ENCODE results near the gene CYP46A1. TPM values are rescaled to one million over a fixed set of nuclear protein-coding genes. Genes with fewer than 3 reads are reported as not detected.
"Not testable (repeated sequence)": the region's sequence is repeated elsewhere in the genome, so short reads cannot be mapped to it uniquely, and the experiment has no call there.

The CYP46A1 gene
- under 1 TPM in 1 of 2 donors, not detected in 1; 0.11 TPM for total RNA-seq

DNA sequence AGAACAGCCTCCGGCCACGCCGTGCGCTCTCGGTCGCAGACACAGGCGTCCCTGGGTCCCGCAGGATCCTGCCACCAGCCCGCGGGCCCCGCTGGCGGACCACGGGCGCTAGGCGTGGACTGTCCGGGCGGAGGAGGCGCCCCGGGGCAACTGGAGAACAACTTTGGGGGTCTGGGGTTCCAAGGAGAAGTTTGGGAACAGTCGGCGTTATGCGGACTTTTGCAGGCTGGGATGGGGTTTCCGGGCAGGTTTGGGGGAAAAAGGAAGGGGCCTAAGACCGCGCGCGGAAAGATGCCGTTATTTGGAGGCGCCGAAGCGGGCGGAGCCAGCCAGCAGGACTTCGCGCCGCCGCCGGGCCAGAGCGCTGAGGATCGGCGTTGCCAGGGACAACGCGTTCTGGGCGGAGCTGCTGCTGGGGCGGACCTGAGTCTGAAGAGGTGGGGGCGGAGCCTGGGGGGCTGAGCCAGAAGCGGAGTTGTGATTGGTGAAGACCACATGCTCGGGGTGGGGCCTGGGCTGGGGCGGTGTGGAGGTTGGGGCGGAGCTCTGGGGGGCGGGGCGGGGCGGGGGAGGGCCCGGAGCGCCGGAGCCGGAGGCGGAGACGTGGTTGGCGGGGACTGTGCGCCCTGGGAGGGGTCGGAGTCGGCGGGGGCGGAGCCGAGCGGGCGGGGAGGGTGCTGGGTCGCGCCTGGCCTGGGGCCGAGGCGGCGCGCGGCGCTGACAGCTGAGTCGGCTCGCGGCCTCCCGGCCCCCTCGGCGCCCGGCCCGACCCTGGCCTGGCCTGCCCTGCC, at the start of gene CYP46A1:
CYP46A1 (plus strand) TSS at position 680 of the 791 bp plus-strand sequence. CDS start 120 bp downstream, outside the sequence.
- peak within 1 kb of the TSS; percentile 76 for H3K4me3 Mint-ChIP-seq
- peak within 1 kb of the TSS; percentile 61 to 77 for H3K27ac Mint-ChIP-seq
- peaks cover 31 to 38% of the 10 kb centered on the region in 2 donors for H3K27me3 Mint-ChIP-seq
- no peaks in the 10 kb centered on the region for H3K9me3 Mint-ChIP-seq
- DNase-seq (ENCODE audit: low spot score) (peak; percentile 100), ATAC-seq (peak; percentile 98 to 99)
- H3K36me3 Mint-ChIP-seq, result no peaks in the 10 kb centered on the region
- peaks cover 0 to 12% of the 10 kb centered on the region in 2 donors for H3K4me1 Mint-ChIP-seq (ENCODE audit: low read depth in 2 of 2)

DNA sequence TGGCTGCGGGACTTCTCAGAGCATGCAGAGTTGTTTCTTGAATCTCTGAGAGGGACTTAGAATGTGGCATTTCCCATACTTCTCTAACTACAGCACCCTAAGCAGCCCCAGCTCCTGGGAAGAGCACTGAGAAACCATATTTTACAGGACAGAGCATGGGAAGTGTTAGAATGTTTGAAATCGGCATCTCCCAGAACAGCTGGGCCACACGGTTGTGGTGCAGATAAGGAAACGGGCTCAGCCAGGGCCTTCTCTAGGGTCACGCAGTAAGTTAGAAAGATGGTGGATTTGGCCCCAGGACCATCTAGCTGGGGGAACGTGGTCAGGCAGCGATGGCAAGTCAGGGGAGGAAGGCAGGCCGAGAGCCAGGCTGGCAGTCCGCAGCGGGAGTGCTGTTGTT, 49.7 kb upstream of the CYP46A1 start:
- no peaks in the 10 kb centered on the region for H3K4me1 Mint-ChIP-seq (ENCODE audit: low read depth in 2 of 2)
- ATAC-seq, result no peak
- no peaks in the 10 kb centered on the region for H3K36me3 Mint-ChIP-seq
- no peaks in the 10 kb centered on the region for H3K9me3 Mint-ChIP-seq
- H3K4me3 Mint-ChIP-seq, result no peak overlapping the region
- no peak for DNase-seq (ENCODE audit: low spot score)
- H3K27me3 Mint-ChIP-seq, result peaks cover 0 to 3% of the 10 kb centered on the region in 2 donors
- no peak overlapping the region for H3K27ac Mint-ChIP-seq

DNA sequence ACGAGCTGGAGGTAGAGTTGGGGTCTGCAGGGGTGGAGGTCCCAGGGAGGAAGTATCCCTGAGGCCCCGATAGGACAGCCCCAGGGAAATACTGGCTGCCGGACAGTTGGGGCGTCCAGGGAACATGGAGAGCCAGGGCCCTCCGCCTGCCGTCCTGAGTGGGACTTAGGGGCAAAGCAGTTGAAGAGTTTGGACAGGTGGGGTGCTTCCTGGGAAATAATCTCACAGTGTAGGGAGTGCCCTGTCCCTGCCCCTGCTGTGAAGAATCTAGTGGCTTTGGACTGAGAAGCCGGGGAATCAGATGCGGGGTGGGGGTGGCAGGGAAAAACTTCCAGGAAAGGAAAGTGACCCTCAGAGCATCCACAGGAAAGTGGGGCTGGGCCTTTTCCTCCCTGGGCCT, 49.0 kb upstream of the CYP46A1 start:
- H3K36me3 Mint-ChIP-seq, result no peaks in the 10 kb centered on the region
- no peak overlapping the region for H3K27ac Mint-ChIP-seq
- no peak overlapping the region for H3K4me3 Mint-ChIP-seq
- no peak for DNase-seq (ENCODE audit: low spot score)
- peaks cover 0 to 3% of the 10 kb centered on the region in 2 donors for H3K27me3 Mint-ChIP-seq
- H3K9me3 Mint-ChIP-seq, result no peaks in the 10 kb centered on the region
- ATAC-seq, result no peak
- no peaks in the 10 kb centered on the region for H3K4me1 Mint-ChIP-seq (ENCODE audit: low read depth in 2 of 2)

GRCh38 chr14:99636487-99636886, 47.6 kb upstream of the CYP46A1 start:
- DNase-seq (ENCODE audit: low spot score) (no peak), ATAC-seq (no peak)
- no peak overlapping the region for H3K4me3 Mint-ChIP-seq
- no peak overlapping the region for H3K27ac Mint-ChIP-seq
- H3K4me1 Mint-ChIP-seq (ENCODE audit: low read depth in 2 of 2), result no peaks in the 10 kb centered on the region
- H3K36me3 Mint-ChIP-seq, result no peaks in the 10 kb centered on the region
- no peaks in the 10 kb centered on the region for H3K9me3 Mint-ChIP-seq
- H3K27me3 Mint-ChIP-seq, result peaks cover 0 to 3% of the 10 kb centered on the region in 2 donors

- Mint-ChIP-seq H3K36me3 (no peaks in the 10 kb centered on the region), H3K4me1 (ENCODE audit: low read depth in 2 of 2) (no peaks in the 10 kb centered on the region), H3K4me3 (no peak overlapping the region), H3K9me3 (no peaks in the 10 kb centered on the region), H3K27me3 (peaks cover 0 to 2% of the 10 kb centered on the region in 2 donors), H3K27ac (no peak overlapping the region)
- DNase-seq (ENCODE audit: low spot score), result no peak
- no peak for ATAC-seq
Observed at GRCh38 chr14:99637624-99638023, 46.5 kb upstream of the CYP46A1 start.

DNA sequence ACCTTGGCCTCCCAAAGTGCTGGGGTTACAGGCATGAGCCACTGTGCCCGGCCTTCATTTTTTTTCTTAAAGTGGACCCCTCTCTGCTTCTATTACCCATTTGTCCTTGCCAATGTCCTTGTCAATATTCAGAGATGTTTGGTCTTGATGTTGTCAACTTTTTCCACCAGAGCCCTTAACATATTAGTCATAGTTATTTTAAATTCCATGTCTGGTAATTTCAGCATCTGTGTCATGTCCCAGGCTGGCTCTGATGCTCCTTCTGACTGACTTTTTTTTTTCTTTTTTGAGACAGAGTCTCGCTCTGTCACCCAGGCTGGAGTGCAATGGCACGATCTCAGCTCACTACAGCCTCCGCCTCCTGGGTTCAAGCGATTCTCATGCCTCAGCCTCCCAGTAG, 41.3 kb upstream of the CYP46A1 start:
- H3K4me3 Mint-ChIP-seq; H3K36me3 Mint-ChIP-seq; H3K9me3 Mint-ChIP-seq; ATAC-seq; DNase-seq (ENCODE audit: low spot score); H3K4me1 Mint-ChIP-seq (ENCODE audit: low read depth in 2 of 2); H3K27ac Mint-ChIP-seq: not testable (repeated sequence)
- peaks cover 5 to 11% of the 10 kb centered on the region in 2 donors for H3K27me3 Mint-ChIP-seq

DNA sequence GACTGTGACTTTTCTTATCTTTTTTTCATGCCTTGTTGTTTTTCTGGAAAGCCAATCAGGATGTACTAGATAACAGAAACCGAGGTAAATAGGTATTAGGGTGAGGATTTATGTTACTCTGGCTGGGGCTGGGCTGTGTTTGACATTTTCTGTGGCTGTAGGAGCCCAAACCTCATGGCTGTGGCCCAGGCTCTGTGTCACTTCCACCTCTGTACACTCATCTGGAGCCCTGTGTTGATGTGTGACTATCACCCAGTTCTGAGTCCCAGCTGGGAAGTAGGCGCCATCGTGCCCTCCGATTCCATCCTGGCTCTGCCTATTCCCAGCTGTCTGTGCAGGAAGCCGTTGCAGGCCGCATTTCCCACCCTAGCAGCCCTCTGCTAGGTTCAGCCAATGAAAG, 40.8 kb upstream of the CYP46A1 start:
- Mint-ChIP-seq H3K27ac (no peak overlapping the region), H3K36me3 (no peaks in the 10 kb centered on the region), H3K9me3 (no peaks in the 10 kb centered on the region), H3K27me3 (peaks cover 5 to 11% of the 10 kb centered on the region in 2 donors), H3K4me1 (ENCODE audit: low read depth in 2 of 2) (no peaks in the 10 kb centered on the region), H3K4me3 (no peak overlapping the region)
- no peak for ATAC-seq
- no peak for DNase-seq (ENCODE audit: low spot score)

DNA sequence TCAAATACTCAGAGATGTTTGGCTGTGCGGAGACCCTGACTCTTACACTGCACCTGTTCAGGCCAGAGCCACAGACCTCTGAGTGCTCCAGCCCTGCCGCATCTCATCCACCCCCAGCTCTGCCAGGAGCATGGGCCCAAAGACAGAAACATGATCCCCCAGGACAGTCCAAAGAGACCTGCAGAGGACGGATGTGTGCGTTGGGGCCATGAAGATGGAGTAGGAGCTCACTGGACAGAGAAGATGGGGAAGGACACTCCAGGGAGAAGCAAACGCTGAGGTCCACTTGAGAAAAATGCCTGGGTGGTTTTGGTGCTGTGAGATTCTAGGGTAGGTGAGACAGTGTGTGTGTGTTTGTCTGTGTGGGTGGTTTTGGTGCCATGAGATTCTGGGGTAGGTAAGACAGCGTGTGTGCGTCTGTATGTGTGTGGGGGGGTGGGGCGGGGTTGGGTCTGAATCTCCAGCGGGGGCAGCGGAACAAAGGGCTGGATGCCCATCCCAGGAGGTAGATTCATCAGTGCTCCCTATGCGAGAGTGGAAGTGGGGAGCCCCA, 40.0 kb upstream of the CYP46A1 start:
- Mint-ChIP-seq H3K4me1 (ENCODE audit: low read depth in 2 of 2) (no peaks in the 10 kb centered on the region), H3K36me3 (no peaks in the 10 kb centered on the region), H3K9me3 (no peaks in the 10 kb centered on the region), H3K27me3 (peaks cover 5 to 11% of the 10 kb centered on the region in 2 donors), H3K4me3 (no peak overlapping the region), H3K27ac (no peak overlapping the region)
- DNase-seq (ENCODE audit: low spot score) (no peak), ATAC-seq (no peak)

DNA sequence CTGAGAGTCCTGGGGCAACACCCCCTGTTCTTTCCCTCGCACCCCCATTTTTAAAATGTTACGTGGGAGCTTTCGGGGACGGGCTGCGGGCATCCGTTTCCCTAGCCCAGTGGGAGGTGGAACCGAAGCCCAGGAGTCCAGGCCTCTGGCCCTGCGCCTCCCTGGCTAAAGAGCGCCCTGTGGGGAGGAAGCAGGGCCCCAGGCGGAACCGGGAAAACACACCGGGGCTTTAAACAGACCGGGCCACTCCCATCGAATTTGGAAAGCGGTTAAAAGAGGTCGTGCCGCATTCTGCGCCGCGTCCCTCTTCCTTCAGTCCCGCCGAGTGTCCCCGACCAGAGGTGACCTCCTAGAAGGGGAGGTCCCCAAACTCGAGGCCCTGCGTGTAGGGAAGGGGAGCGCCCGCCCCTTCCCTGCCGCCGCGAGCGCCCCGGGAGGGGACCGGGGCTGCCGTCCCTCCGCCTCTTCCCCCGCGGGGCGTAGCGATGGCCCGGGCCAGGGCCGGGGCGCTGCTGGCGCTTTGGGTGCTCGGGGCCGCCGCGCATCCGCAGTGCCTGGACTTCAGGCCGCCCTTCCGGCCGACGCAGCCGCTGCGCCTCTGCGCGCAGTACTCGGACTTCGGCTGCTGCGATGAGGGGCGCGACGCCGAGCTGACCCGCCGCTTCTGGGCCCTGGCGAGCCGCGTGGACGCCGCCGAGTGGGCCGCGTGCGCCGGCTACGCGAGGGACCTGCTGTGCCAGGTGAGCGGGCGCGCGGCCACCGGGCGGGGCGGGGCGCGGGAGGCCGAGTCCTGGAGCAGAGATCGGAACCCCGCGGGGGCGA, 39.2 kb upstream of the CYP46A1 start, which contains the start of gene HHIPL1:
HHIPL1 (plus strand) TSS at position 407 of the 822 bp plus-strand sequence; CDS start at position 486, 79 bp downstream.
- no peak within 1 kb of the TSS for H3K27ac Mint-ChIP-seq
- H3K4me1 Mint-ChIP-seq (ENCODE audit: low read depth in 2 of 2), result no peaks in the 10 kb centered on the region
- no peak within 1 kb of the TSS for H3K4me3 Mint-ChIP-seq
- ATAC-seq (peak in 1 of 2 donors; percentile 10), DNase-seq (ENCODE audit: low spot score) (no peak)
- H3K9me3 Mint-ChIP-seq, result no peaks in the 10 kb centered on the region
- peaks cover 5 to 11% of the 10 kb centered on the region in 2 donors for H3K27me3 Mint-ChIP-seq
- H3K36me3 Mint-ChIP-seq, result no peaks in the 10 kb centered on the region

DNA sequence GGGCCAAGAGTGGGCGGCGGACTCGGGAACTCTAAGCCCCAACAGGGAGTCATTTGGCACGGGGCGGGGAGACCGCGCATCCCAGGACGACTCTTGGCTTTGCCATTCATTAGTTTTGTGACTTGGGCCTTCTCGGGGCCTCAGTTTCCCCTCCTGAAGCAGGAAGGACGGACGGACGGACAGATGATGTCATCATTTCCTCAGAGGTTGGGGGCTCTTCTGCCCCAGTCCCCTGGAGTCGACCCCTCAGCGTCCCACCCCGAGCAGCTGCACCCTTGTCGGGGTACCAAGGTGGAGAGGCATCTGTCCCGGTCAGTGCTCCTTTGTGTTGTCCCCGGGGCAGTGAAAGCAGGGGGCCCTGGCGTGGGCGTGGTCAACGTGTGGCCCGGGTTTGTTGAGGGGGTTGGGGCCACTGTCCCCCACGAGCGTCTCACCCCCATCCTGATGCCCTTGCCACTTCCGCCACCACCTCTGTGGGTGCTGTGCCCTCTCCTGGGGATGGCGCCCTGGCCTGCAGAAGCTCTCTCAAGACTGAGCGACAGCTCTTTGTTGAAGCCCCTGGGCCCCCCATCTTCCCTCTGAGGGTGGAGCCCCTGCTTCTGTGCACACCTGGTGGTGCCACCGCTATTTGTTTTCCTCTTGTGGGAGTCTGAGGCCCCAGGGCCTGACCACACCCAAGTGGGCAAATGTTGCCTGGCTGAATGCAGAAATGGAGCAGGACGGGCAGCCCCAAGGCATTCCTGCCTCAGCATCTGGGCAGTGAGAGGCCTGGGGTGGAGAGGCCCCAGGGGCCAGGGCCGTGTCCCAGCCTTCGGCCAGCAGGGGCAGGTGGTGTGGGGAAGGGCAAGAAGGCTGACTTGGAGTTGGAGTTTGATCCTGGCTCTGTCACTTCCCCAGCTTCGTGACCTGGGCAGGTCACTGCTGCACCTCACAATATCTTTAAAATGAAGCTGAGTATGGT, 38.3 kb upstream of the CYP46A1 start:
- DNase-seq (ENCODE audit: low spot score), result no peak
- no peaks in the 10 kb centered on the region for H3K4me1 Mint-ChIP-seq (ENCODE audit: low read depth in 2 of 2)
- H3K9me3 Mint-ChIP-seq, result no peaks in the 10 kb centered on the region
- peaks cover 5 to 11% of the 10 kb centered on the region in 2 donors for H3K27me3 Mint-ChIP-seq
- no peaks in the 10 kb centered on the region for H3K36me3 Mint-ChIP-seq
- no peak overlapping the region for H3K4me3 Mint-ChIP-seq
- no peak overlapping the region for H3K27ac Mint-ChIP-seq
- ATAC-seq, result no peak

DNA sequence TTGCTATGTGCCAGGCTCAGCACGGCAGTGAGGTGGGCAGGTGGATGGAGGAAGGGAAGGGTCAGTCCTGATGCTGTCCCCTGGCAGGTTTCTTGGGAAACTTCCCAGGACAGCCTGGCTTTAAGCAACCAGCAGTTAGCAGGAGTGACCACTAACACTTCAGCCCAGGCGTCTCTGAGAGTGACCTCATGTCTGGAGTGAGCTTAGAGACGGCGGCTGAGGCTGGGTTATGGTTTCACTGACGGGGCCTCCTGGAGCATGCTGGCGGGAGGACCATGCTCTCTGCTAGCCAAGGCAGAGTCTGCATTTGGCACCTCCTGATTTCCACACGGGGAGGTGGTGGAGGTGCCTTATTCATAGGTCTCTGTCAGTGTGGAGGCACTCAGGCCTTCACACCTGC, 36.7 kb upstream of the CYP46A1 start:
- DNase-seq (ENCODE audit: low spot score) (no peak), ATAC-seq (no peak)
- Mint-ChIP-seq H3K9me3 (no peaks in the 10 kb centered on the region), H3K4me3 (no peak overlapping the region), H3K36me3 (no peaks in the 10 kb centered on the region), H3K27ac (no peak overlapping the region), H3K4me1 (ENCODE audit: low read depth in 2 of 2) (no peaks in the 10 kb centered on the region), H3K27me3 (peaks cover 12 to 19% of the 10 kb centered on the region in 2 donors)

- H3K27ac Mint-ChIP-seq, result no peak overlapping the region
- H3K4me1 Mint-ChIP-seq (ENCODE audit: low read depth in 2 of 2), result no peaks in the 10 kb centered on the region
- H3K9me3 Mint-ChIP-seq, result no peaks in the 10 kb centered on the region
- ATAC-seq (no peak), DNase-seq (ENCODE audit: low spot score) (no peak)
- H3K4me3 Mint-ChIP-seq, result no peak overlapping the region
- H3K36me3 Mint-ChIP-seq, result no peaks in the 10 kb centered on the region
- H3K27me3 Mint-ChIP-seq, result peaks cover 12 to 19% of the 10 kb centered on the region in 2 donors
Observed at GRCh38 chr14:99648027-99648784, 35.9 kb upstream of the CYP46A1 start.

All from natural killer cell treated with Interleukin-12 subunit alpha and Interleukin-12 subunit beta and Interleukin-15 and Interleukin-18, amount 100 ng/mL, for 72 hours (primary cell).